Measurements from ENCODE around the gene UBQLNL. TPM values are rescaled to one million over a fixed set of nuclear protein-coding genes. Genes with fewer than 3 reads are reported as not detected.

Gene UBQLNL
- total RNA-seq, 4 donors from 2014 or later, result 0.80 TPM; not detected in 3

DNA sequence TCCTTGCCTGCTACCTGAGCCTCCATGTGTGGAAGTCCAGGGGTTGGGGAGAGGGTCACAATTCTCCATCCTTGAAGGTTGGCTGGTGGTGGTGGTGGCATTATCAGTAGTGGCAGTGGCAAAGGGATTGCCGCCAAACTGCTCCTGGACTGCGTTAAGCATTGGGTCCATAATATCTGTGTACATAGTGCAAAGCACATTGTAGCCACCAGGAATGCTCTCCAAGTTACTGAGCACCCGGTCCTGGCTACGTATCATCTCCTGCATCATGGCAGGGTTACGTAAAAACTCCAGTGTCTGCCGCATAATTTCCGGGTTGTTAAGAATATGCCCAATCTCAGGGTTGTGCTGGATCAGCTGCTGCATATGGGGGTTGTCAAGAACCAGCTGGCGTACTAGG is 7.9 kb downstream of the UBQLNL start:
- DNase-seq, result no peak
- Histone ChIP-seq H3K4me3 (no peak overlapping the region), H3K27ac (no peak overlapping the region), H3K27me3 (no peaks in the 10 kb centered on the region), H3K4me1 (no peaks in the 10 kb centered on the region), H3K36me3 (no peaks in the 10 kb centered on the region), H3K9me3 (no peaks in the 10 kb centered on the region)
- no peak for TF ChIP-seq POLR2A (IDR thresholded peaks at IDR 0.05)
- TF ChIP-seq, protein P1, sequence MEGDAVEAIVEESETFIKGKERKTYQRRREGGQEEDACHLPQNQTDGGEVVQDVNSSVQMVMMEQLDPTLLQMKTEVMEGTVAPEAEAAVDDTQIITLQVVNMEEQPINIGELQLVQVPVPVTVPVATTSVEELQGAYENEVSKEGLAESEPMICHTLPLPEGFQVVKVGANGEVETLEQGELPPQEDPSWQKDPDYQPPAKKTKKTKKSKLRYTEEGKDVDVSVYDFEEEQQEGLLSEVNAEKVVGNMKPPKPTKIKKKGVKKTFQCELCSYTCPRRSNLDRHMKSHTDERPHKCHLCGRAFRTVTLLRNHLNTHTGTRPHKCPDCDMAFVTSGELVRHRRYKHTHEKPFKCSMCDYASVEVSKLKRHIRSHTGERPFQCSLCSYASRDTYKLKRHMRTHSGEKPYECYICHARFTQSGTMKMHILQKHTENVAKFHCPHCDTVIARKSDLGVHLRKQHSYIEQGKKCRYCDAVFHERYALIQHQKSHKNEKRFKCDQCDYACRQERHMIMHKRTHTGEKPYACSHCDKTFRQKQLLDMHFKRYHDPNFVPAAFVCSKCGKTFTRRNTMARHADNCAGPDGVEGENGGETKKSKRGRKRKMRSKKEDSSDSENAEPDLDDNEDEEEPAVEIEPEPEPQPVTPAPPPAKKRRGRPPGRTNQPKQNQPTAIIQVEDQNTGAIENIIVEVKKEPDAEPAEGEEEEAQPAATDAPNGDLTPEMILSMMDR (IDR thresholded peaks at IDR 0.05), result no peak

DNA sequence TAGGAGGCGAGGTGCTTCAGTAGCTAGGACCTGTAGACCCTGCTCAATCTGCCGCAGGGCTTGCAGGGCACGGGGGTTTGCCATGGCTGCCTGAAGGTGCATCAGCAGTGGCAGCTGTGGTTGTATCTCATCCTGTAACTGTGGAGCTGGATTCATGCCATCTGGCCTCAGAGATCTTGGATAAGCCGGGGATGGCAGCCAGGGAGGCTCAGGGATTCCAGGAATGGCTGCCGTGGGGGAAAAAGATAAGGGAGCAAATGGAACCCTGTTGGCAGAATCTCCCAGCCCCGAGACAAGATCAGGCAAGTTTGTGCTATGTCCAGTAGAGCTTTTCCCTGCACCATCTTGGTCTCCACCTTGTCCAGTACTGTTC is 8.6 kb downstream of the UBQLNL start:
- Histone ChIP-seq H3K27me3 (no peaks in the 10 kb centered on the region), H3K4me3 (no peak overlapping the region)

DNA sequence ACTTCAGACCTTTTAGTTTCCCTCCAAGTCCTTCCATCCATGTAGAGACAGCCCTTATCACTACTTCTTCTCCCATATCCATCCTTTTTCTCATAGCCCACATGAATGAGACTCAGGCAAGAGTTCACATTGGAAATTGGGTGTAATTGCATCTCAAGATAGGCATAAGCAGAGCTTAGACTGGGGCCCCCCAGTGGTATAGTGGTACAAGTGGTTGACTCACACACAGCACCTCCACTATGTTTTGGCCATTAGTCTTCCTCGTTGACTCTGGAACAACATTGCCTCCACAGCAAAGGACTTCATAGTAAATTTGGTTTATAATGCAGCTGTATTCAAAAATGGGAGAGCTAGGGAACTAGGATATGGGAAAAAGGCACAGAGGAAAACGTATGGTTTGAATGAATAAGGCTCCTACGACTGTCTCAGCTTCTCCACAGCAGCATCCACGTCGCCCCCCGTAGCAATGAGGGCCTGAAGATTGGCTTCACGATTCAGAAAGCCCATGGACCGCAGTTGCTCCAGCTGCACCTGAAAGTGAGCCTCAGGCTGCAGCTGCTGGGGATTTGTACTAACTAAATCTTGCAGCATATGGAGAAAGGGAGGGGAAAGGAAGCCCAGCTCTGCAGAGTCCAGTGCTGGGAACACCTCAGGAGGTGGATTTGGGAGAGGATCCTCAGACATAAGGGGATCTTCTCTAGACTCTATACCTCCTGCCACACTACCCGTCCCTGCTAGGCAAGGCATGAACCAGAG is 9.1 kb downstream of the UBQLNL start:
- Histone ChIP-seq H3K27ac (no peak overlapping the region), H3K36me3 (no peaks in the 10 kb centered on the region), H3K9me3 (no peaks in the 10 kb centered on the region), H3K4me1 (no peaks in the 10 kb centered on the region), H3K4me3 (no peak overlapping the region), H3K27me3 (no peaks in the 10 kb centered on the region)
- TF ChIP-seq, protein P1 (IDR thresholded peaks at IDR 0.05), result no peak
- no peak for TF ChIP-seq POLR2A (IDR thresholded peaks at IDR 0.05)
- no peak for DNase-seq

More for the DNA sequence above, 8.6 kb downstream of the UBQLNL start:
- TF ChIP-seq, protein P1 (IDR thresholded peaks at IDR 0.05), result no peak
- no peak for TF ChIP-seq POLR2A (IDR thresholded peaks at IDR 0.05)
- no peaks in the 10 kb centered on the region for H3K9me3 ChIP-seq
- no peak overlapping the region for H3K27ac ChIP-seq
- no peak for DNase-seq
- H3K36me3 ChIP-seq, result no peaks in the 10 kb centered on the region
- H3K4me1 ChIP-seq, result no peaks in the 10 kb centered on the region

DNA sequence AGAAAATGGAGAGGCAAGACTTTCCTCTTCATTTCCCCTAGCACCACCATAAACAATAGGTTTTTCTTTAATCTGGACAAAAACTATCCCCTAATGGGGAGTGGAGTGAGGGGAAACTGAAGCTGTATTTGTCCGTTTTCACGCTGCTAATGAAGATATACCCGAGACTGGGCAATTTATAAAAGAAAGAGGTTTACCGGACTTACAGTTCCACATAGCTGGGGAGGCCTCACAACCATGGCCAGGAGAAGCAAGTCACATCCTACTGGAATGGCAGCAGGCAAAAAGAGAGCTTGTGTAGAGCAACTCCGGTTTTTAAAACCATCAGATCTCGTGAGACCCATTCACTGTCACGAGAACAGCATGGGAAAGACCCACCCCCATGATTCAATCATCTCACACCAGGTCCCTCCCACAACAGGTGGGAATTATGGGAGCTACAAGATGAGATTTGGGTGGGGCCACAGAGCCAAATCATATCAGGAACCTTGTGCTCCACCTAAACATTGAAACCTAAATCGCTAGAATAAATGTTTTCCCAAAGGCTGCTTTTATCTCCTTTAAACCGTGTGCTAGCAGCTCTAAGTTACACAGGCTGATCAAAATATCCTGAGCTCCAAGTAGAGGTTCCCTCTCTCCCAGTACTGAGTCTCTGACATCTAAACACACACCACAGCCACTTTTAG is 11.0 kb downstream of the UBQLNL start:
- Histone ChIP-seq H3K36me3 (no peaks in the 10 kb centered on the region), H3K27me3 (no peaks in the 10 kb centered on the region), H3K9me3 (no peaks in the 10 kb centered on the region), H3K27ac (no peak overlapping the region), H3K4me3 (no peak overlapping the region), H3K4me1 (no peaks in the 10 kb centered on the region)
- no peak for DNase-seq
- TF ChIP-seq, protein P1 (IDR thresholded peaks at IDR 0.05), result no peak
- TF ChIP-seq POLR2A (IDR thresholded peaks at IDR 0.05), result no peak

DNA sequence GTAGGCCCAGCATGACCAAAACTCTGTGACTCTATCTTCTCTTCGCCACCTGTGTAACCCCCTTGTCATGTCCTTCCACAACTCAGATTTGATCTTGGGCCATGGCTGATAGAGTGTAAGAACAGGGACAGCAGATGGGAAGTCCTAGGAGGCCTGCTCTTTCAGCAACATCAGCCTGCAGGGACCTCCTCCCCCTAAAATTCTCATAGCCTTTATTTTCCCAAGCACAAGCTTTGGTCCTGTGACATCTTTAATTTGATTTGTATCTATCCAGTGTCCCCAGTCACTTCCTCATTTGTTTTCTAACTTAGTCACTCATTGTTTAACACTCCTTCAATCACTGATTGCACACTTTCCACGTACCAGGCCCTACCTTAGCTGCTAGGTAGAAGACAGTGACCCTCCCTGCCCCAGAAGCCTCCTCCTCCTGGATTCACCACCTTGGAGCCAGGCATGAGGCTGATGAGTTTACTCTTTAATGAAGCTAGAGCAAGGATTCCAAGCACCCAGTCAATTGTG is 12.0 kb downstream of the UBQLNL start:
- Histone ChIP-seq H3K27ac (no peak overlapping the region), H3K9me3 (no peaks in the 10 kb centered on the region), H3K36me3 (no peaks in the 10 kb centered on the region), H3K4me3 (no peak overlapping the region), H3K27me3 (no peaks in the 10 kb centered on the region), H3K4me1 (no peaks in the 10 kb centered on the region)
- DNase-seq, result no peak
- TF ChIP-seq, protein P1 (IDR thresholded peaks at IDR 0.05), result no peak
- TF ChIP-seq POLR2A (IDR thresholded peaks at IDR 0.05), result no peak

All from Peyer's patch (tissue), 4 donors.